HCEC 1CT (cell line): ENCODE data around the gene ANKRA2.
"Not testable (repeated sequence)": the region's sequence is repeated elsewhere in the genome, so short reads cannot be mapped to it uniquely, and the experiment has no call there.

ENCODE experiments used
- DNase-seq: peaks from one replicate; pipeline ENCODE4 v3.0.0-alpha.2; 2017

The ANKRA2 gene

GRCh38 chr5:73545403-73545779, 20.0 kb downstream of the ANKRA2 start:
- DNase-seq, result no peak

GRCh38 chr5:73544429-73545402, 20.7 kb downstream of the ANKRA2 start:
- DNase-seq, result no peak

GRCh38 chr5:73542020-73542419, 23.4 kb downstream of the ANKRA2 start:
- no peak for DNase-seq

- peak; percentile 75 for DNase-seq
Observed at GRCh38 chr5:73540192-73540591, 25.2 kb downstream of the ANKRA2 start.

- no peak for DNase-seq
Observed at GRCh38 chr5:73539730-73540129, 25.7 kb downstream of the ANKRA2 start.

- no peak for DNase-seq
Observed at GRCh38 chr5:73534971-73535370, 30.5 kb downstream of the ANKRA2 start.

- peak; percentile 35 for DNase-seq
Observed at GRCh38 chr5:73534011-73534644, 31.3 kb downstream of the ANKRA2 start.

GRCh38 chr5:73532195-73532594, 33.2 kb downstream of the ANKRA2 start:
- no peak for DNase-seq

- DNase-seq, result no peak
Observed at GRCh38 chr5:73531356-73531755, 34.1 kb downstream of the ANKRA2 start.

- DNase-seq, result no peak
Observed at GRCh38 chr5:73529081-73529480, 36.4 kb downstream of the ANKRA2 start.

- DNase-seq, result no peak
Observed at GRCh38 chr5:73528248-73528647, 37.2 kb downstream of the ANKRA2 start.

- no peak for DNase-seq
Observed at GRCh38 chr5:73525606-73526203, 39.7 kb downstream of the ANKRA2 start.

GRCh38 chr5:73523861-73524260, 41.6 kb downstream of the ANKRA2 start:
- DNase-seq, result peak; percentile 24

- no peak for DNase-seq
Observed at GRCh38 chr5:73522989-73523388, 42.5 kb downstream of the ANKRA2 start.

GRCh38 chr5:73519531-73520283, 45.7 kb downstream of the ANKRA2 start:
- peak; percentile 77 for DNase-seq

- no peak for DNase-seq
Observed at GRCh38 chr5:73515232-73515631, 50.2 kb downstream of the ANKRA2 start.

GRCh38 chr5:73514418-73514817, 51.0 kb downstream of the ANKRA2 start:
- no peak for DNase-seq

GRCh38 chr5:73513996-73514395, 51.4 kb downstream of the ANKRA2 start:
- DNase-seq, result no peak

- not testable (repeated sequence) for DNase-seq
Observed at GRCh38 chr5:73508521-73508920, 56.9 kb downstream of the ANKRA2 start.

GRCh38 chr5:73507062-73507461, 58.4 kb downstream of the ANKRA2 start:
- no peak for DNase-seq

GRCh38 chr5:73506459-73506955, 58.9 kb downstream of the ANKRA2 start:
- DNase-seq, result no peak
